ENCODE results near the gene ETFA.

DNA sequence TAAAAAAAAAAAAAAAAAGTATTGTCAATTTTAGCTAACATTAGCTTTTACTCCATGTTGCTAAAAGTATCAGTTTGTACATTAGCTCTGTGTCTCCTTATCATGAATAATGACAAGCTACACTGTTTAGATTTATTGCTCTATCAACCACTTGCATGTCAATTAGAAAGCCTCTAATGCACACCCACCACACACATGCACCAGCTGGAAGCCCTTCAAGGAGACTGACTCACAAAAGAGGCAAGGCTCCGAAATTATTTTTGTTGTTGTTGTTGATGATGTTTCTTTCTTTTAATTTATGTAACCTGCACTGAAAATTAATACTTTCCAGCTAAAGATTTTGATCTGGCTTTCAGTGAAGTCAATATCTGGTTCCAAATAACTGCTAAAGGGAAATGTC lies 71.5 kb downstream of the ETFA start:
- no peak for TF ChIP-seq BCL11A (IDR thresholded peaks at IDR 0.05; ENCODE audit: low read depth, low read length)
- no peak for TF ChIP-seq POLR2AphosphoS5 (IDR thresholded peaks at IDR 0.05; ENCODE audit: low read length)
- no peak for TF ChIP-seq EGR1 (IDR thresholded peaks at IDR 0.05; ENCODE audit: borderline replicate concordance in 1 of 2, low read depth in 2 of 2, low read length in 2 of 2)
- no peak for TF ChIP-seq SRF (IDR thresholded peaks at IDR 0.05; ENCODE audit: low read depth in 2 of 2, low read length in 2 of 2)

Measured in GM12878 (cell line).